A204.1 (cell line): ENCODE measurements around the gene OR14I1.

ENCODE experiments used
- FAIRE-seq: peaks from 2 replicates; lab custom pipeline; 2012; peaks lifted over from hg19 to GRCh38; lab: Jason Lieb, UNC

The OR14I1 gene

GRCh38 chr1:248702714-248703113 is at the start of gene OR14I1:
Gene OR14I1 (minus strand): TSS chr1:248702766.
- no peak for FAIRE-seq

- FAIRE-seq = no peak
Measured at GRCh38 chr1:248751635-248752034, 49.1 kb upstream of the OR14I1 start.

- FAIRE-seq = no peak
Measured at GRCh38 chr1:248751142-248751541, 48.6 kb upstream of the OR14I1 start.

GRCh38 chr1:248750496-248750895 is 47.9 kb upstream of the OR14I1 start:
- FAIRE-seq = no peak

GRCh38 chr1:248748211-248748610 is 45.6 kb upstream of the OR14I1 start:
- FAIRE-seq = no peak

GRCh38 chr1:248740876-248741275 is 38.3 kb upstream of the OR14I1 start:
- FAIRE-seq = no peak

GRCh38 chr1:248739572-248740205 is 37.1 kb upstream of the OR14I1 start:
- FAIRE-seq = no peak

GRCh38 chr1:248737457-248737856 is 34.9 kb upstream of the OR14I1 start:
- FAIRE-seq = no peak

GRCh38 chr1:248736977-248737376 is 34.4 kb upstream of the OR14I1 start:
- FAIRE-seq = no peak

GRCh38 chr1:248733566-248733965 is 31.0 kb upstream of the OR14I1 start:
- FAIRE-seq = no peak

- no peak for FAIRE-seq
Measured at GRCh38 chr1:248730507-248731335, 28.2 kb upstream of the OR14I1 start.

- no peak for FAIRE-seq
Measured at GRCh38 chr1:248714248-248714647, 11.7 kb upstream of the OR14I1 start.

GRCh38 chr1:248710305-248710900 is 7.8 kb upstream of the OR14I1 start:
- no peak for FAIRE-seq

- no peak for FAIRE-seq
Measured at GRCh38 chr1:248704606-248705005, 2.0 kb upstream of the OR14I1 start.

GRCh38 chr1:248703674-248704073 is 1.1 kb upstream of the OR14I1 start:
- FAIRE-seq = no peak

GRCh38 chr1:248699099-248699498 is 3.5 kb downstream of the OR14I1 start:
- FAIRE-seq = no peak

- FAIRE-seq = no peak
Measured at GRCh38 chr1:248697907-248698306, 4.7 kb downstream of the OR14I1 start.

GRCh38 chr1:248696774-248697173 is 5.8 kb downstream of the OR14I1 start:
- FAIRE-seq = no peak

GRCh38 chr1:248696261-248696660 is 6.3 kb downstream of the OR14I1 start:
- FAIRE-seq = no peak

GRCh38 chr1:248695451-248696132 is 7.0 kb downstream of the OR14I1 start:
- FAIRE-seq = no peak

- no peak for FAIRE-seq
Measured at GRCh38 chr1:248691567-248692155, 10.9 kb downstream of the OR14I1 start.

- FAIRE-seq = no peak
Measured at GRCh38 chr1:248688527-248689298, 13.9 kb downstream of the OR14I1 start.
